Measurements from ENCODE around the gene SLX9.
"Not testable (repeated sequence)": the region's sequence is repeated elsewhere in the genome, so short reads cannot be mapped to it uniquely, and the experiment has no call there.

SLX9 gene

DNA sequence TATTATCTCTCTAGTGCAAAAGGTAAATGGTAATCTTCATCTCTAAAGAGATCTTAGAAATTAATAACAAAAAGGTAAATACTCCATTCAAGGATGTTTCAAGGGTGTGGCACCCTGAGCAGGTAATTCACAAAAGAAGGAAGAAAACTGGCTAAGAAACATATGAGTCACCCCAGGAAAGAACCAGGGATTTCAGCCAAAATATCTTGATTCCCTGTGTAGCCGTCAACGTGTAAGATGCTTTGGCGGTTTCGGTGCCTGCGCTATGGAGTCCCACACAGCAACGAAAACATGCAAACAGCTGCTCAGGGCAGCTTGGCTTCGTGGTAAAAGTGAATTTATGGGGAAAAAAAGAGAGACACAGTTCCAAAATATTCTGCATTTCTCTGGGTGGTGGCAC lies 22.9 kb upstream of the SLX9 start:
- no peak for DNase-seq (ENCODE audit: low spot score)

DNA sequence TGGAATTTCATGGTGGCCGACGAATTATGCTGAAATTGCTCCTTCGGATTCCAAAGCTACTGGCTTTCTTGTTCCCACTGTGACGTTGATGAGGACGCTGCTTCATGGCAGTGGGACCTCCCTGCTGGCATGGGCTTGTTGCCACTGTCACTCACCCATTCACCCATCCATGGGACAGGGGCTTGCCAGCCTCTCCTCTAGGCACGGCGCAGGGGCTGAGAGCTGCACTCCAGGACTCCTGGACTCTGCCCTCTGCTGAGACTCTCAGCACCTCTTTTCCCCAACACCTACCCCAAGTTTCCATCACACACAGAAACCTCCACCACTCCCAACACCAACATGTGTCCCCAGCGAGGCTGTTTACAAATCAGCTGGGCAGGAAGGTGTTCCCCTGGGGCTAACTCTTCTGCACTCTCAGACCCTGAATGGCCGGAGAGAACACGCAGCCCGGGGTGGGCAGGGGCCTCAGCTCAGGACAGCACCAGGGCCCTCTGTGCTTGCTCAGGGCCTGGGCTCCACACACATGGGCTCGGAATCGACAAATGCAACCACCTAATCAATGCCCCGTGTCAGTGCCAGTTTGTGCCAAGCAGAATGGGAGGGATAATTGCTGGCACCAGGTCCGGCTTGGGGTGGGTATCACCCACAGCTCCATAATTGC lies 22.3 kb upstream of the SLX9 start:
- DNase-seq (ENCODE audit: low spot score): no peak

DNA sequence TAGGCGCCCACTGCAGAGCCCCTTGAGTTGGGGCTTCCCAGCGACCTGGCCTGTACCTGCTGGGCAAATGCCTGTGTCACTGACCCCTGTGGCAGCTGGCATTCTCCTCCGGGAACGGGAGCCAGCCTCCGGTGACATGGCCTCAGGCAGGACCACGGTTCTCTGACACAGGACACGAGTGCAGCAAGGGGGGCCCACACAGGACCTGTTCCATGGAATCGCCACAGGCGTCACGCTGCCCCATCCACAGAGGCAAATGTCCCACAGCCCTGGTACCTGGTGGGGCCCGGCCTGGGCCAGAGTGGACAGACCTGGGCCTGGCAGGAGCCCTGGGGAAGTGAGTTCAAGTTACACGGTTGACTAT lies 21.7 kb upstream of the SLX9 start:
- DNase-seq (ENCODE audit: low spot score): no peak

DNA sequence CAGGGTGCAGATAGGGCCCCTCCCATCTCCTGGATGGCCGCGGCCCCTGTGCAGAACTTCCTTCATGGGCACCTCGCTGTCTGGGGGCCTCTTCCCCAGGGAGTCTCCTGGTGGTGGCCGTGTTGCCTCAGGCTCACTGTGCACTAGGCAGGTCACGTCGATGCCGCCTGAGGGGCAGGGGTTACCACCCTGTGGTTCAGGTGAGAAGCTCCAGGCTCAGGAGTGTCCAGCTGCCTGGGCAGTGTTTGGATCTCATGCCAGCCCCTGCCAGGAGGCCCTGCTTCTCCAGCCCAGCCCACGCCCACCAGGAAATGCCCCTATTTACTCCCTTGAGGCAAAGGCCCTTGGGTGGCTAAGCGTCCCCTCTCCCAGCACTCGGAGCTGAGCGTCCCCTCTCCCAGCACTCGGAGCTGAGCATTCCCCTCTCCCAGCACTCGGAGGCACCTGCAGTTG lies 21.2 kb upstream of the SLX9 start:
- DNase-seq (ENCODE audit: low spot score): no peak

DNA sequence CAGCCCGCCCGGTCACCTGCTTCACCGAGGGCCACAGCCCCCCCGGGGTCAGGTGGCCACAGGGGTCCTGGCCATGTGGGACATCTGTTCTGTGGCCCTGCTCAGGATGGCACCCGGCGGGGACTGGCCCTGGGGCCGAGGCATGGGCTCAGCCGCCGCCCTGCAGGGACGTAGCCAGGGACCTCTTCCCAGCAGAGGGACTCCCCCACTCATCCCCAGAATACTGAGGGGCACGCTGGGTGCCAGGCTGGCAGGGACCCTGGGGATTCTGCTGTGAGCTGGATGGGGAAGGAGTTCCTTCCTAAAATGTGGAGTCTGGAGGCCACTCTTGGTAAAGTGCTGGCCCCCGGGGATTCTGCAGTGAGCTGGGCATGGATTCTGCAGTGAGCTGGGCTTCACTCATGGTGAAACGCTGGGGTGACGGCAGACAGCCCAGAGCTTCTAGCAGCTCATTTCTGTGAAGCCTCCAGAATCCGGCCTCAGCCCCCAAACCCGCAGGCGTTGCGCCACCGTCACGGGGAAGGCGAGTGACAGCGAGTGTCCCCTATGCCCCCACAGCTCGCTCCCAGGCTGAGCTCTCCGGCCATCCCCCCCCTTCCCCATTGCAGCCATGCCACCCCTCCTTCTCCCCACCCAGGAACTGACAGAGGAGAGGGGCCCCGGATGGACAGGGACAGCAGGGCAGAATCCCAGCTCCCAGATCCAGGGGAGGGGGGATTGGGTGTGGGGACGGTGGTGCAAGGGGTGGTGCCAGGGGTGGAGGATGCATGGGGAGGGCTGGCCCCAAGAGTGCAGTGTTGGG lies 20.5 kb upstream of the SLX9 start:
- no peak for DNase-seq (ENCODE audit: low spot score)

DNA sequence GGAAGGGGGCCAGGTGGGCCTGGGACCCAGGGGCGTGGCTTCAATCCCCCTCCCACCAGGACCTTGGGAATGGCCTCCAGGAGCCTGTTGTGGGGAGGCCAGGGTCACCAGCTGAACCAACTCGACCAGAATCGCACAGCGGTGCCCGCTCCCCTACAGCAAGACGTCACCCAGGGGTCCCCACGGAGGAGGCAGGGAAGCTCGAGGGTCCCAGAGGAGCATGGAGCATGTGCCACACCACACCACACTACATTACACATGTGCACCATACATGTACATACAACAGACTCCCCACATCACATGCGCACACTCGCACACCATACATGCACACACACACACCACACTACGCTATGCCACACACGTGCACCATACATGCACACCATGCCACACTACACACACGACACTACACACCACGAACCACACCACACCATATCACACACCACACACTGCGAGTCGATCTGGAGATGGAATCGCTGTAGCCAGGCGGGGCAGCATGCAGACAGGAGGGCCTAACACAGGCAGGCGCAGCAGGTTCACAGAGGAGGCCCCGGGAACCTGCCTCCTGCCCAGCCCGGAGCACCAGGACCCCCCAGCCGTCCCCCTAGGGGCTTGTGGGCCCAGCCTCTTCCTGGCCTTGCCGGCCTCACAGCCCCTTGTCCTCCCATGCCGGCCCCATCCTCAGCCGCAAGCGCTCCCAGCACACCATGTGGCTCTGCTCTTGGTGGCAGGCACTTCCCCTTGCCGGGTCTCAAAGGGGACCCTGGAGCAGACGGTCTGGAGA lies 19.7 kb upstream of the SLX9 start:
- no peak for DNase-seq (ENCODE audit: low spot score)

DNA sequence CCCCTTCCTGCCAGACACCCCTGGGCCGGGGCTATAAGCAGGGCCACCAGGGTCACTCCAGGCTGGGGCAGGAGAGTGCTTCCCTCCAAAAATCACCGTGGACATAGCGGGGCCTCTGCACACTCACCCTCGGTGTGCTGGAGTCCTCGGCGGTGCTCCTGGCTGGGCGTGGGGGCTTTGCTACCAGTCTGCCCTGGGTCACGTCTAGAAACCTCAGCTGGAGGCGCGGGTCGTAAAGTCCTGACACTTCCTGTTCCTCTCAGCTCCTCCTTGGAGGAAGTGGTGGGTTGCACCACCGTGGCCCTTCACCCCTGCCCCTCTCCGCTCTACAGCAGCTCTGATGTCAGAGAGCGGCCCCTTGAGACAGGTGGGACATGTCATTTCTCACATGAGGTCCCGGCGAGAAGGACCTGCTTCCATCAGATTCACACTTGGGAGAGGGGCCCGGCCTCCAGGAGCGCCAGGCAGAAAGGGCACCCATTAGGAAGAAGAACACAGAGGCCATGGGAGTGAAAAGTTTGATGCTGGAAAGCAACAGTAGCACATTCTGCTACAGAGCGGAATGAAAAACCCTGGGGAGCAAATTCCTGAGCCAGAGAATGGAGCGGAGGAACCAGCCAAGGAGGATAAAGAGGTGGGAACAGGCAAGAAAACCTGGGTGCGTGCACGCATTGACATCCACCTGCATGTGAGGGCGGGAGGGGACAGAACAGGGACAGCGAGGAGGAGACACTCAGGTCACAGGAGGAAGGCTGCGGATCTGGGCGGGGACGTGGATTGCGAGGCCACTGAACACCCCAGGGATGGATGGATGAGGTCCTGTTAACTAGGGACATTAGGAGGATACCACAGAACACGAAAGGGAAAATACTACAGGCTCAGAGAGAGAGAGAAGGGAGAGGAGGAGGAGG lies 18.9 kb upstream of the SLX9 start, which contains the start of gene ITGB2:
Gene ITGB2, minus strand, starts transcription at position 206 of the 911 bp plus-strand sequence. CDS start 10,117 bp downstream, outside the sequence.
- peak; percentile 56 for DNase-seq (ENCODE audit: low spot score)

DNA sequence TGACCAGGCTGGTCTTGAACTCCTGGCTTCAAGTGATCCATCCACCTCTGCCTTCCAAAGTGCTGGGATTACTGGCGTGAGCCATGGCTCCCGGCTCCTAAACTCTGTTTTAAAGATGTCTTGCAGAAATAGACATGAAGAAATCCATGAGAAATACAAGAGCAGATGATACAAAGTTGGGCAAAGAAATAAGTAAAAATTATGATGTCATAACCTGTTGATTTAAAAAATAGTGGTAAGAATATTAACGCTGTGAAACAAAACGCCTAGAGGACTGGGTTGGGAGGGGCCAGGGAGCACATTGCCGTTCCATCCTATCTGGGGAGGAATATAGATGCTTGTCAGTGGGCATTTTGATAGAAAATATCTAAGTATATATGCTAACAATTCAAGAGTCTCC lies 17.9 kb upstream of the SLX9 start:
- no peak for DNase-seq (ENCODE audit: low spot score)

DNA sequence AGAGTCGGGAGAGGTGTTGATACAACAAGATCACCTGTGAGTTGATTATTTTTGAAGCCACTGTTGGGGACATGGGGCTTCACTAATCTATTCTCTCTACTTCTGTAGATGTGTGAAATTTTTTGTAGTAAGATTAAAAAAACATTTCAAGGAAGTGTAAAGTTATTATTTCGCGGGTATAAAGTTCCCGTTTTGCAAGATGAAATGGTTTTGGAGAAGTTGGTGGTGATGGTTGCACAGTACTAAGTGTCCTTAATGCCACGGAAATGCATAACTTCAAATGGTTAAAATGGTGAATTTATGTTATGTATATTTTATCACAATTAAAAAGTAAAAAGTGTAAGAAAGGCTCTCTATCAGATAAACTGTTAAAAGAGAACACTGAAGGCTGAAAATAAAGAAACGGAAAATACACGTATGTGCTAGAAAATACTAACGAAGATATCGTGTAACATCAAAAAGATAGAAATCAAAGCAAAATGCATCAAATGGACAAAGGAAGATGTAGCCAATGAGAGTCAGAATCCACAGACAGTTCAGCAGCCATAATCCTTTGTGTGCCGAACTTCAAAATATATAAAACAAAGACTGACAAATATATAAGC lies 16.2 kb upstream of the SLX9 start:
- DNase-seq (ENCODE audit: low spot score): no peak

DNA sequence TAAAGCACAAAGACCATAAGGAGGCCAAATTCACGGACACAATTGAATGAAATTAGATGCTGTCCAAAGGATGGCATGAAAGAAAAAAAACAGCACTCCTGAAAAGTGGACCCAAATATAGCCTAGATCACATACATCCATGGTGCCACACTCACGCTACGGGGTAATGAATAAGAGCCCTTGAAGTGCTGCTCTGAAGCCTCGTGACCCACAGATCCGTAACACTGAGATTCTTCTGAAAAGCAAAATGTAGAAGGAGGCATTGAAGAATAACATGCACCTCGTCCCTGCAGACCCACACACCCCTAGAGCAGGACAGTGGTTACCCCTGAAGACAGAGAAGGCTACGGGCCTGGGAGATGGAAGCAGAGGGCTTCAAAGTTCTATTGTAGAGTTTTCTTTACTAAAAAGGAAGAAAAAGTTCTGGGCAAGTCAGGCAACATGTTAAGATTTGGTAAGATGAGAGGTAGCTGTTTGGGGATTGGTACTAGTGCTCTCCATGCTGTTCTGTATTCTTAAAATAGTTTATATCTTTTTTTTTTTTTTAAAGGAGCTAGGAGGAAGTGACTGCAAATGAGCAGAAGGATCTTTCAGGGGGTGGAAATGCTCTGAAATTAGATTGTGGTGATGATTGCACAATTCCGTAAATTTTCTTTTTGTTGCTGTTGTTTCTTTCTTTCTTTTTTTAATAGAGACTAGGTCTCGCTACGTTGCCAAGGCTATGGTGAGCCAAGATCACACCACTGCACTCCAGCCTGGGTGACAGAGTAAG lies 15.0 kb upstream of the SLX9 start:
- no peak for DNase-seq (ENCODE audit: low spot score)

DNA sequence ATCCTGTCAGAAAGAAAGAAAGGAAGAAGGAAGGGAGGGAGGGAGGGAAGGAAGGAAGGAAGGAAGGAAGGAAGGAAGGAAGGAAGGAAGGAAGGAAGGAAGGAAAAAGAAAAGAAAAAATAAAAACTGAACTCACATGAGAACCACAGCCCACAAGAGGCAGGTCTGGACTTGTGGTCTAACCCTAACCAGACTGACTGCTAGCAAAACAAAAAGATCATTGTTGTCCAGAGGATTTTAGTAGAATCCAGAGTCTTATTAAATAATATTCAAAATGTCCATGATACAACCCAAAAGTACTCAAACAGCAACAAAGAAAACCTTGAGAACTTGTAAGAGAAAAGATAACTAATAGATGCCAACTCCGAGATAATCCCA lies 14.5 kb upstream of the SLX9 start:
- DNase-seq (ENCODE audit: low spot score): no peak

DNA sequence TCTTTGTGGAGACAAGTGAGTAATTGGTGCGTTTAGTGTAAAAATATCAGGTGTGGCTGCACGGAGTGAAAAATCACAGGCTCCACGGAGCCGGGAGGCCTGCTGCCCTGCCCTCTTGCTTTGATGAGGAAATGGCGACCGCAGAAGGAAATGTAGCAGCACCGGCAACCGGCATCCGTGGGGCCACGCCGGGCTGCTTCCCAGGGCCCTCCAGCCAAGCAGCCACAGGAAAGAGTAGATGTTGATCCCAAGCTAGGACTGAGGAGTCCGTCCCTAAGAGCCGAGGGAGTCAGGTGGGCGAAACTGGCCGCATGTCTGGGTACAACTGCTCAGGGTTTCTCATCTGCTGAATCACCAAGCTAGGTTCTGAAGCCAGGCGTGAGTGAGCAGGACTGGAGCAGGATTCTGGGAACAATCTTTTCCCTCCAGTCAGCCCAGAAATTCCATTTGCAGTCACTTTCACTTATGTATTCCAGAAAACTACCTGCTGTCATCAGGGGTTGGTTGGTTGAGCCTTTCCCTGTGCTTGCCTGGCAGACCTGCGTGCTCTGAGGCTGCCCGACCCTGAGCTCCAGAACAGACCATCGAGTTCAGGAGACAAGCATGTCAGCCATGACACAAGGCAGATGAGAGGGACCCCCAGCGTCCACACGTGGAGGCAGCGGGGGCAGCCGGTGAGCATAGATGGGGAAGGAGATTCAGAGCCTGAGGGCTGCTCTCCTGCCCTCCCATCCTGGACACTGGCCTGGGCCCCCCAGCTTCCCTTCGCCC lies 13.3 kb upstream of the SLX9 start:
- DNase-seq (ENCODE audit: low spot score): peak; percentile 65

DNA sequence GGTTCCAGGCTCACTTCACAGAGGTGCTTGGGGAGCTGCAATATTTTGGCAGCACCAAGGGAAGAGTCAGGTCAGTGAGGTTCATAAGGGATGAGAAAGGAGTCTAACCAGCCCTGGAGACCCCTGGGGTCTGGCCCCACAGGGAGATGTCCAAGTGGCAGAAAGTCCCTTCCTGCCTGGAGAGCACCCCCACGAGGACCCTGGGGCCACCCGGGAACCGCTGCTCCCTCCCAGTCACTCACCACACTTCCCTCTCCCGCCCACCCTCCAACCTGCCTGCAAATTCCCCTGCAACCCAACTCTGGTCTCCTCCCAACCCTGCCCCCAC lies 12.6 kb upstream of the SLX9 start:
- DNase-seq (ENCODE audit: low spot score): no peak

DNA sequence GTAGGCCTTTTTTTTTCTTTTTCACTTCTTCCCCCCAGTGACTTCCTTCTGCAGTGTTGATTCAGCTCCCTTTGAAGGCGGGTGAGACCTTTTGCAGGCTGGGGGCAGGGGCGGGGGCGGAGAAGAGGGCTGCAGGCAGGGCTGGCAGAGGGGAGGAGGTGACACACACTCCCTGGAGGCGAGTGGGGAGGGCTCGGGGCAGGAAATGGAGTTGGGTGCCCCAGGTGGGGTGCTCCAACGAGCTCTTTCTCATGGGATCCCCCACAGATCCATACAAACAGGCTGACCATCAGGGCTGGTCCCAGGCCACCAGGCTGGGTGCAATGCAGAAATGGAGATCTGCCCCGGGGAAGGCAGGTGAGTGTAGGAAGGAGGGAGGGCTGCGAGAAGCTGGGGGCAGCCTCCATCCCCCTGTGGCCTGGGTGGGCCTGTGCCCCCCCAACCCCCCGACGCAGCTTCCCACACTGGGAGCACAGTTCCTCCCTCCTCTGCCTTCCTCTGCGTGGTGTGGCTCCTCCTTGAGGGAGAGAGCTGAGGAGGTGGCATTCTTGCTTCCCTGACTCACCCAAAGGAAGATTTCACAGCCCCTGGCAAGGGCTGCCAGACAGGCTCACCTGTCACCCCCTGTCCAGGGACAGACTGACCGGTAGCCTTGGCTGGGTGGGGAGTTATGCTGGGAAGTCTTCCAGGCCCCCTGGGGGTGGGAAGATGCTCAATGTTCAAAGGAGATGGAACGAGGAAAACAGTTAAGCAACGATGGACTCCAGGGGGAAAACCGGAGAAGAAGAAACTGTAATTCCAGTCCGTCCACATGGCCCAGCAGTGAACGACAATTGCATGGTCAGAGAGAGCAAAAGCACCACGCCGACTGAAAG lies 12.0 kb upstream of the SLX9 start:
- peak; percentile 91 for DNase-seq (ENCODE audit: low spot score)

DNA sequence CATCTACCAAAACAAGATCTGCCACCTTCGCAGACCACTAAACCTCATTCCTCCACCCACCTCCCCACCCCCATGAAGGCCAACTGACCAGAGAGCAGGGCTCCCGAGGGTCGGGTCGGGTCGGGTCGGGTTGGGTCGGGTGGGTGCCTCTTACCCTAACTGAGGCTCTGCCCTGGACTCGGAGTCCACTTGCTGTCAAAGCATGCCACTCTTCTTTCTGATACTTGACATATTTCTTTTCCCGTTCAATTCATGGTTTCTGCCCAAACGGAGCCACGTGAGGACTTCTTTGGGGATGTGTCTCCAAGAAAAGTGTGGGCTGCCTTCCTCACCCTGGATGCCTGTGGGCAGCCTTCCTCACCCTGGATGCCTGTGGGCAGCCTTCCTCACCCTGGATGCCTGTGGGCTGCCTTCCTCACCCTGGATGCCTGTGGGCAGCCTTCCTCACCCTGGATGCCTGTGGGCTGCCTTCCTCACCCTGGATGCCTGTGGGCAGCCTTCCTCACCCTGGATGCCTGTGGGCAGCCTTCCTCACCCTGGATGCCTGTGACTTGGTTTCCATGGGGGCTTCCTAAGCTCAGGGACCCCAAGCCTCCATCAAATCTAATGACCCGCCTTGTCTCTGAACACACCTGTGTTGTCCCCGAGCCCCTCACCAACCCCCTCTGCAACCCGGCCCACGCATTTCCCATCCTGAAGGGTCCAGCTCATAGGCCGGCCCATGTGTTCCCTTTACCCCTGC lies 11.2 kb upstream of the SLX9 start:
- DNase-seq (ENCODE audit: low spot score): not testable (repeated sequence)

DNA sequence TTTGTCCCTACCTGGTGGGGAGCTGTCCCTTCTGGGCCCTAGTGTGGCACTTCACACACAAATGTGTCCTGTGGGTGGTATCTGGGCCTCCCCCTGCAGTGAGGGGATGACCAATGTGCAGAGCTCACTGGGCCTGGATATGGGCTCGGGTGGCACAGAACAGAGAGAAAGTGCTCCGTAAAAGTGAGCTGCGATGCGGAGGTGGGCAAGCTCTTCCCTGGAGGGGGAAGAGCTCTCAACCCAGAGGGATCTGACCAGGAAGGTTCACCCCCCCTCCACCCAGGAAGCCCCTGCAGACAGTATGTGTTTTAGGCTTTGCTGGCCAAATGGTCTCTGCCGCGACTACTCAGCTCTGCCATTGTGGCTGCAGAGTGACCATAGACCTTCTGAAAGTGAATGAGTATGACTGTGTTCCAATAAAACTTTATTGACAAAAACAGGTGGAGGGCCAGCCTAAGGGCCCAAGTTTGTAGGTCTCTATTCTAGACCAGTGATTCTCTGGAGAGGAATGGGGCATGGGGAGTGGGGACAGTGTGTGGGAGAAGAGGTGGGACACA lies 10.5 kb upstream of the SLX9 start:
- DNase-seq (ENCODE audit: low spot score): no peak

DNA sequence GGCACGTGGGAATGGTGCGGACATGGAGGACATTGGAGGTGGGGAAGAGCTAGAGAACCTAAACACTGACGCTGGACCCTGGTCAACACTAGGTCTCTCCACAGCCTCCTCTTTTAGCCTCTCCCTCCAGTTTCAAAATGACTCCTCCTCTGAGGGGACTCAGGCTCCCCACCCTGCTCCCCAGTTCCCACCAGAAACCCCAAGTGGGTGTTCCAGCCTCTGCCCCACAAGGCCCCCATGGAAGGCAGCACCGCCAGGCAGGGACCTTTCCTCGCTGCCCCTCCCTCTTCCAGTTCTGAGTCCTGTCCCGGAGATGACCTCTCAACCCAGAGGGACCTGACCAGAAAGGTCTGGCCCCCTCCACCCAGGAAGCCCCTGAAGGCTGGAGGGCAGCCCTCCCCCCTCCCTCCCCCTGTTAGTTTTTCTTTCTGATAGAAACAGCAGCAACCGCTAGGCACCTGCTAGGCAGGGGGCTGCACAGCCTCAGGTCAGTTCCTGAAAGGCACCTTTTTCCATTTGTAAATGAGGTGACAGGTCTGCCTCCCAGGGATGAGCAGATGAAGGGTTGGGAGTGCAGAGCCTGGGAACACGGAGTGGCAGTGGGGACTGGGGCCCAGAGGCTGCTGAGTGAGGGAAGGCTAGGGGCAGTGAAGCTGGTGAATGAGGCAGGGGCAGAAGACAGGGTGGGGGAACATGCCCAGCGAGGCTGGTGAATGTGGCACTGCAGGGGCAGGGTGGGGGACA lies 9.9 kb upstream of the SLX9 start:
- DNase-seq (ENCODE audit: low spot score): no peak
